ENCODE results near the gene SPANXN3.
"Not testable (repeated sequence)": the region's sequence is repeated elsewhere in the genome, so short reads cannot be mapped to it uniquely, and the experiment has no call there.

The SPANXN3 gene

GRCh38 chrX:143517375-143517774, at the start of gene SPANXN3:
SPANXN3 (minus strand) TSS chrX:143517475; CDS start chrX:143517391, 84 bp downstream.
- not testable (repeated sequence) for DNase-seq (ENCODE audit: low spot score)

GRCh38 chrX:143536176-143536575, 18.9 kb upstream of the SPANXN3 start:
- no peak for DNase-seq (ENCODE audit: low spot score)

GRCh38 chrX:143502196-143502595, 15.1 kb downstream of the SPANXN3 start:
- not testable (repeated sequence) for DNase-seq (ENCODE audit: low spot score)

- no peak for DNase-seq (ENCODE audit: low spot score)
Measured at GRCh38 chrX:143500751-143501150, 16.5 kb downstream of the SPANXN3 start.

GRCh38 chrX:143486105-143486504, 31.2 kb downstream of the SPANXN3 start:
- DNase-seq (ENCODE audit: low spot score), result no peak

- DNase-seq (ENCODE audit: low spot score), result no peak
Measured at GRCh38 chrX:143476751-143477150, 40.5 kb downstream of the SPANXN3 start.

GRCh38 chrX:143472347-143472938, 44.8 kb downstream of the SPANXN3 start:
- no peak for DNase-seq (ENCODE audit: low spot score)

GRCh38 chrX:143466130-143466529, 51.1 kb downstream of the SPANXN3 start:
- no peak for DNase-seq (ENCODE audit: low spot score)

- no peak for DNase-seq (ENCODE audit: low spot score)
Measured at GRCh38 chrX:143462696-143463095, 54.6 kb downstream of the SPANXN3 start.

GRCh38 chrX:143461606-143462005, 55.7 kb downstream of the SPANXN3 start:
- no peak for DNase-seq (ENCODE audit: low spot score)

Measured in AG20443 (cell line).